Prostate gland (tissue), 2 donors: Measurements from ENCODE around the gene GNA14. TPM values are rescaled to one million over a fixed set of nuclear protein-coding genes. Genes with fewer than 3 reads are reported as not detected.

ENCODE experiments used
- DNase-seq: peaks from one replicate; pipeline ENCODE4 v3.0.0-alpha.2; 2019; ENCODE audit warnings: low spot score
- H3K27ac ChIP-seq, 2 donors: fragments of 200-600 bp; sonication (generic); 2 replicates each; pipeline ENCODE4 v1.5.1; 2017 to 2019
- H3K27me3 ChIP-seq: fragments of 200-600 bp; sonication (generic); replicated peaks from 2 replicates; pipeline ENCODE4 v1.5.1; 2019; ENCODE audit not compliant: insufficient read depth
- H3K36me3 ChIP-seq, 2 donors: fragments of 200-600 bp; sonication (generic); 1 replicate in 1 of 2; 2 replicates in 1 of 2; pipeline versions ENCODE4 v1.5.1 to v1.8.1; 2017 to 2019
- H3K4me1 ChIP-seq: fragments of 200-600 bp; sonication (generic); replicated peaks from 2 replicates; pipeline ENCODE4 v1.5.1; 2019
- H3K4me3 ChIP-seq, 2 donors: fragments of 200-600 bp; sonication (generic); 2 replicates each; pipeline ENCODE4 v1.5.1; 2017 to 2019
- H3K9me3 ChIP-seq: fragments of 200-600 bp; sonication (generic); 2 replicates; pipeline ENCODE4 v1.5.1; 2017
- POLR2A ChIP-seq: fragments of 450-650 bp; IDR thresholded peaks from one replicate; pipeline ENCODE4 v1.6.1; 2016; ENCODE audit warnings: antibody characterized with exemption, mild to moderate bottlenecking
- POLR2AphosphoS5 ChIP-seq: sonication (generic); formaldehyde crosslinking; IDR thresholded peaks from one replicate; pipeline ENCODE4 v1.6.1; 2017; ENCODE audit warnings: antibody characterized with exemption
- WGBS: methylation state at CpG from one replicate; pipeline ENCODE4 v1.1.5; 2018; 5-methylcytosine and 5-hydroxymethylcytosine counted together
- intact Hi-C: fragments of 100-400 bp; cut with DNase I; formaldehyde crosslinking; loops from one replicate; pipeline ENCODE4 v1.14.2; 2022
- total RNA-seq, 2 donors: library from RNA; depleted of rRNA; stranded (reverse); fragments of >200 nt; gene quantifications; one replicate each; pipeline ENCODE4 v1.1.0, GENCODE V29; 2016
- TF ChIP-seq, protein P1 (sequence below), 4 experiments: fragments of 200-600 bp in 2 of 4; fragments of 450-650 bp in 2 of 4; sonication (generic) in 2 of 4; IDR thresholded peaks; 1 replicate in 3 of 4; 2 replicates in 1 of 4; pipeline ENCODE4 v1.5.1; 2016 to 2019; ENCODE audit warnings: antibody characterized with exemption in 4 of 4, mild to moderate bottlenecking in 2 of 4, moderate library complexity in 2 of 4

The GNA14 gene
- total RNA-seq, 2 donors from 2014 or later: 2.4 to 5.5 TPM

DNA sequence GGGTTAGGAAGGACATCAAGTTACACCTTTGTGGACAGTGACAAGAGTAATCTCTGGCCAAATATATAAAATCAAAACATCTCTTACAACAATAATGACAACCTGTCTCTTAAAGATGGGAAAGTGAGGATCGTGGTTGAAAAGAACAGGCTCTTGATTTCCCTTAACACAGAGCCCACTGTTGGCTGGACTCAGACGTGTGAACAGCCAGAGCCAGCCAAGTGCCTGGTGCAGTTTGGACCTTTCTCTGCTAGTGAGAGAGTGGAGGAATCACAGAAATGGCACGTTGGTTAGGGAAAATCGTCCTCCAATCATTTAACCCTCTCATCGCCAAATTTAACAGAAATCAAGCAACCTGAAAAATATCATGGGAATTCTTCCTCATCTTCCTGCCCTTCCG, 131.3 kb downstream of the GNA14 start:
- Histone ChIP-seq H3K4me3 (no peak overlapping the region), H3K36me3 (no peaks in the 10 kb centered on the region), H3K9me3 (no peaks in the 10 kb centered on the region), H3K27me3 (no peaks in the 10 kb centered on the region), H3K27ac (no peak overlapping the region), H3K4me1 (no peaks in the 10 kb centered on the region)
- intact Hi-C loops: no loop called here
- TF ChIP-seq POLR2A: no peak
- TF ChIP-seq POLR2AphosphoS5: no peak
- TF ChIP-seq, protein P1, sequence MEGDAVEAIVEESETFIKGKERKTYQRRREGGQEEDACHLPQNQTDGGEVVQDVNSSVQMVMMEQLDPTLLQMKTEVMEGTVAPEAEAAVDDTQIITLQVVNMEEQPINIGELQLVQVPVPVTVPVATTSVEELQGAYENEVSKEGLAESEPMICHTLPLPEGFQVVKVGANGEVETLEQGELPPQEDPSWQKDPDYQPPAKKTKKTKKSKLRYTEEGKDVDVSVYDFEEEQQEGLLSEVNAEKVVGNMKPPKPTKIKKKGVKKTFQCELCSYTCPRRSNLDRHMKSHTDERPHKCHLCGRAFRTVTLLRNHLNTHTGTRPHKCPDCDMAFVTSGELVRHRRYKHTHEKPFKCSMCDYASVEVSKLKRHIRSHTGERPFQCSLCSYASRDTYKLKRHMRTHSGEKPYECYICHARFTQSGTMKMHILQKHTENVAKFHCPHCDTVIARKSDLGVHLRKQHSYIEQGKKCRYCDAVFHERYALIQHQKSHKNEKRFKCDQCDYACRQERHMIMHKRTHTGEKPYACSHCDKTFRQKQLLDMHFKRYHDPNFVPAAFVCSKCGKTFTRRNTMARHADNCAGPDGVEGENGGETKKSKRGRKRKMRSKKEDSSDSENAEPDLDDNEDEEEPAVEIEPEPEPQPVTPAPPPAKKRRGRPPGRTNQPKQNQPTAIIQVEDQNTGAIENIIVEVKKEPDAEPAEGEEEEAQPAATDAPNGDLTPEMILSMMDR (IDR thresholded peaks at IDR 0.05): no peak
- 45% methylated on average over 6 of the region's 6 CpGs for WGBS
- no peak for DNase-seq

DNA sequence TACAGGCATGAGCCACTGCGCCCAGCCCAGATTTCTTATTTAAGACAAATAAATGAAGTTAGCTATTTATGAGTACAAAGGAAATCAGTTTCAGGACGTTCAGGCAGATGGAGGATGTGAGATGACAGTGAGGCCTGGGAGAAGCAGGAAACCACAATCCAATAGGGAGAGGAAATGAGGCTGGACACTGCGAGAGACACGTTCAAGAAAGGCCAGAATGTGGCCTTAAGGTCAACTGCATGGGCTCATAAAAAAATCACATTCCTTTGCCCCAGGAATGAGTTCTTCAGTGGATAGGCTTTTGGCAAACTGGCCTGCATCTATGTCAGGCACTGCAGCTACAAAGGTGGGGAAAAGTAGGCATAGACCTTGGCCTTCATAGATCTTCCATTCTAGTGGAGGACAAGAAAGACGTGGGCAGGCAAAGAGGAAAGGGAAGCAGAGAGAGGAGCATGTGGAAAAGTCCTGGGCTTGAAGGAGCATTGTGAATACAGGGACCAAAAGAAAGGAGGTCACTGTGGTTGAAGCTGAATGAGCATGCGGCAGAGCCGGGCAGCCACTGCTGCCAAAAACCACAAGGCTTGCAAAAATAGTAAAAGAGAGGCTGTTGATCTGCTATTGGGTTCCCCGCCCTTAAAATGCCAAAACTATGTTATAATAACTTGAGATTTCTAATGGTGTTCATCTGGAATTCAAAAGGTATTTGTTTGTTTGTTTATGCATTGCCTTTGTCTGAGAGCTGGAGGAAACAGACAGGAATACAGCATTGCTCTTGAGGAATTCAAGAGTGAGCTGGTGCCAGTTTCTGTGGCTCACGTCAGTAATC, 133.0 kb downstream of the GNA14 start:
- Histone ChIP-seq H3K4me3 (no peak overlapping the region), H3K9me3 (no peaks in the 10 kb centered on the region), H3K4me1 (no peaks in the 10 kb centered on the region), H3K27me3 (no peaks in the 10 kb centered on the region), H3K36me3 (no peaks in the 10 kb centered on the region), H3K27ac (no peak overlapping the region)
- intact Hi-C loops: no loop called here
- 51% methylated on average over 9 of the region's 9 CpGs for WGBS
- no peak for DNase-seq
- no peak for TF ChIP-seq POLR2A
- TF ChIP-seq, protein P1 (IDR thresholded peaks at IDR 0.05): no peak
- TF ChIP-seq POLR2AphosphoS5: no peak

DNA sequence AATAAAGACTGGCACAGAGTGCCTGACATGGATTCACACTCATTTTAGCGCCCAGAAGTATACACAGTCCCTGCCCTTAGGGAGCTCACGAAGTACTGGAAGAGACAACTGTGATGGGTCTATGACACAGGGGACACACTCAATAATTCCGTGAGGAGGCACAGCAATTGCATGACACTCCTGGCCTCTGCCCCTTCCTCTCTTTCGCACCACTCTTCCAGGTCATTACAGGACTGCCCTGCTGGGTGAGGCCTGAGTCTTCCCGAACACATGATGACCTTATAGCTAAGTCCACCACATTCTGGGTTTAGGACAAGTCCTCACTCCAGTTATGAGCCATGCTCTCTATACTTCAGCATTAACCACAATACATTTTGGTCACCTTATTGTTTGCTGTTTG, 134.7 kb downstream of the GNA14 start:
- WGBS: 94% methylated on average over 5 of the region's 5 CpGs
- H3K4me3 ChIP-seq: no peak overlapping the region
- no peaks in the 10 kb centered on the region for H3K4me1 ChIP-seq
- H3K27me3 ChIP-seq: no peaks in the 10 kb centered on the region
- DNase-seq: no peak
- H3K36me3 ChIP-seq: no peaks in the 10 kb centered on the region
- H3K27ac ChIP-seq: no peak overlapping the region
- intact Hi-C loops: no loop called here
- TF ChIP-seq POLR2A: no peak
- TF ChIP-seq POLR2AphosphoS5: no peak
- TF ChIP-seq, protein P1 (IDR thresholded peaks at IDR 0.05): no peak
- H3K9me3 ChIP-seq: no peaks in the 10 kb centered on the region

DNA sequence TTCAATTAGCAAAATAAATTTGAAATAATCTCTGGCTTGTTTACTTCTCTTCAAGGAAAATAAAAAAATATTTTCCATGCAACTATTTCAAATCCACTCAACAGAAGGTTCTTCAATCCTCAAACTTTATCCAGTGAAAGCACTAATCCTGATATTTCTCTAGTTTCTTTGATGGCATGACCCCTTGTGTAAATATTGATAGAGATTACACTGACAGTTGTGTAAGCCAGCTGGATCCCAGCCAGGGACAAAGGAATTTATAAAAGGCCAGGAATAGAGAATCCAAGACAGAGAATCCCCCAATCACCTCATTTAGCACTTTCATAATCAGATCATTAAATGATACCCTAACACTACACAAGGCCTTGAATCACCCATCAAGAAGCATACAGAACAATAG, 135.2 kb downstream of the GNA14 start:
- H3K9me3 ChIP-seq: no peaks in the 10 kb centered on the region
- H3K4me1 ChIP-seq: no peaks in the 10 kb centered on the region
- no peak overlapping the region for H3K27ac ChIP-seq
- H3K27me3 ChIP-seq: no peaks in the 10 kb centered on the region
- H3K4me3 ChIP-seq: no peak overlapping the region
- intact Hi-C loops: no loop called here
- no peaks in the 10 kb centered on the region for H3K36me3 ChIP-seq
- TF ChIP-seq POLR2A (no peak), POLR2AphosphoS5 (no peak)
- TF ChIP-seq, protein P1 (IDR thresholded peaks at IDR 0.05): no peak
- no peak for DNase-seq

DNA sequence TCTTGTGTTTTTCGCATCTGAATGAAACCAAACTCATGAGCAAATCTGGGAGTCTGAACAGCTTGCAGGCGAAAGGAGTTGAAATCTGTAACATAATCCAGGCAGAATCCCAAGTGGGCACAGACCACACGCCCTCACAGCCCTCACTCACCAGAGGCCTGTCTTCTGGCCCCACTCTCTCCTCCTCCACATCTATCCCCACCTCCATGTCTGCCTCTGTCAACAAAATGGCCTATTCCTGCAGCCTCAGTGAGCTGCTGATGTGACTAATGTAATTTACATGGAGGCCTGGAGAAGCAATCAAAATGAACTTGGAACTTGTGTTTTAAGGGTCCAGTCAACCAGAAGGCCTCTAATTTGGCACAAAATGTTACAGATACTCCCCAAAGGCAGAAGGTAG, 136.6 kb downstream of the GNA14 start:
- Histone ChIP-seq H3K9me3 (no peaks in the 10 kb centered on the region), H3K27me3 (no peaks in the 10 kb centered on the region), H3K27ac (no peak overlapping the region), H3K36me3 (no peaks in the 10 kb centered on the region), H3K4me1 (no peaks in the 10 kb centered on the region), H3K4me3 (no peak overlapping the region)
- WGBS: 93% methylated on average over 3 of the region's 3 CpGs
- no peak for DNase-seq
- TF ChIP-seq, protein P1 (IDR thresholded peaks at IDR 0.05): no peak
- TF ChIP-seq POLR2AphosphoS5 (no peak), POLR2A (no peak)
- intact Hi-C loops: no loop called here
